Astrocyte of the spinal cord (primary cell): Measurements from ENCODE around the gene RPS24.

Experiments
- DNase-seq: peaks from one replicate; pipeline ENCODE4 v3.0.0; 2011; ENCODE audit warnings: low read depth, low spot score
- H3K4me3 ChIP-seq: 2 replicates; pipeline ENCODE4 v1.5.1; 2011; ENCODE audit warnings: low read depth, mild to moderate bottlenecking, low read length, moderate library complexity
- in situ Hi-C: cut with HindIII; loops from 2 replicates; pipeline ENCODE4 v1.10.0; 2017; ENCODE audit warnings: low sequenced_read_pairs
- TF ChIP-seq, protein P1 (sequence below): IDR thresholded peaks from 2 replicates; pipeline ENCODE4 v1.5.1; 2012; ENCODE audit warnings: low read depth, mild to moderate bottlenecking, low read length, inconsistent platforms

Gene RPS24

GRCh38 chr10:78047314-78047891 lies 13.7 kb downstream of the RPS24 start:
- DNase-seq = peak; percentile 87
- no peak overlapping the region for H3K4me3 ChIP-seq
- in situ Hi-C loops = no loop called here
- TF ChIP-seq, protein P1, sequence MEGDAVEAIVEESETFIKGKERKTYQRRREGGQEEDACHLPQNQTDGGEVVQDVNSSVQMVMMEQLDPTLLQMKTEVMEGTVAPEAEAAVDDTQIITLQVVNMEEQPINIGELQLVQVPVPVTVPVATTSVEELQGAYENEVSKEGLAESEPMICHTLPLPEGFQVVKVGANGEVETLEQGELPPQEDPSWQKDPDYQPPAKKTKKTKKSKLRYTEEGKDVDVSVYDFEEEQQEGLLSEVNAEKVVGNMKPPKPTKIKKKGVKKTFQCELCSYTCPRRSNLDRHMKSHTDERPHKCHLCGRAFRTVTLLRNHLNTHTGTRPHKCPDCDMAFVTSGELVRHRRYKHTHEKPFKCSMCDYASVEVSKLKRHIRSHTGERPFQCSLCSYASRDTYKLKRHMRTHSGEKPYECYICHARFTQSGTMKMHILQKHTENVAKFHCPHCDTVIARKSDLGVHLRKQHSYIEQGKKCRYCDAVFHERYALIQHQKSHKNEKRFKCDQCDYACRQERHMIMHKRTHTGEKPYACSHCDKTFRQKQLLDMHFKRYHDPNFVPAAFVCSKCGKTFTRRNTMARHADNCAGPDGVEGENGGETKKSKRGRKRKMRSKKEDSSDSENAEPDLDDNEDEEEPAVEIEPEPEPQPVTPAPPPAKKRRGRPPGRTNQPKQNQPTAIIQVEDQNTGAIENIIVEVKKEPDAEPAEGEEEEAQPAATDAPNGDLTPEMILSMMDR = peak; percentile 90

DNA sequence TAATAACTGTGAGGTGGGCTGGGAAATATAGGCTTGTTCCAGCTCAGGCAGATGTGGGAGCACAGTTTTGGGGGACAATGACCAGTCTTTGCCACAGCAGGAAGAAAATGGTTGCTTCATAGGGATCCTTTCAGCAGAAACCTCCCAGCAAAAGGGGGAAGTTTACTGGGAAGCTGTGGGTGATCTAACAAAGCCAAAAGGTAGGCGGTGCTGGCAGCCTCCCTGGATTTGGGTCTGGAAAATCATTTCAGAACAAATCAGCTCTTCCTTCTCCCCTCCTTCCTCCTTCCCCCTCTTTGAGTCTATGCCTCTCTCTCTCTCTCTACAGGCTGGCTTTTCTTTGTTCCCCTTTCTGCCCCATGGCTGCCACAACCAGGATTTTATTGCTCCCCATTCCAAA lies 16.2 kb downstream of the RPS24 start:
- TF ChIP-seq, protein P1 = no peak
- no peak for DNase-seq
- no peak overlapping the region for H3K4me3 ChIP-seq
- in situ Hi-C loops = no loop called here

- peak; percentile 49 for DNase-seq
Observed at GRCh38 chr10:78053211-78053868, 19.7 kb downstream of the RPS24 start.

DNA sequence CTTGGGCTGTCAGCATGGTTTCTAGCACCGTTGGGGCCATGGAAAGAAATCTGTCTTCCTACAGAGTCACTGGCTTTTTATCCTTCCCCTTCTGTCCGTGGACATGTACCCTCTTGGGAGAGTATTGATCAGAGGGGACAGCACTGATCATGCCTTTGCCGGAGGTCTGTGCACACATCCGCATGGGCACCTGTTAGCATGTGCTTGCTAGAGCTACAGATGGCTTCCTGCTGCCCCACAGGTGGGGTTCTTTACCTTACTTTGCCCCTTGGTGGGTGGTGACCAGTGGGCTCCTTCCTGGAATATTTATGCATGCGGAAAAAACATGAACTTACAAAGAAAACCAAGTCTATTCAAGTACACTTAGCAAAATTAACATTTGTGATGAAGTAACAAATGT lies 24.9 kb downstream of the RPS24 start:
- in situ Hi-C loops = no loop called here
- TF ChIP-seq, protein P1 = no peak
- no peak overlapping the region for H3K4me3 ChIP-seq
- no peak for DNase-seq

More at GRCh38 chr10:78053211-78053868, 19.7 kb downstream of the RPS24 start:
- TF ChIP-seq, protein P1 = no peak
- H3K4me3 ChIP-seq = no peak overlapping the region
- in situ Hi-C loops = no loop called here

DNA sequence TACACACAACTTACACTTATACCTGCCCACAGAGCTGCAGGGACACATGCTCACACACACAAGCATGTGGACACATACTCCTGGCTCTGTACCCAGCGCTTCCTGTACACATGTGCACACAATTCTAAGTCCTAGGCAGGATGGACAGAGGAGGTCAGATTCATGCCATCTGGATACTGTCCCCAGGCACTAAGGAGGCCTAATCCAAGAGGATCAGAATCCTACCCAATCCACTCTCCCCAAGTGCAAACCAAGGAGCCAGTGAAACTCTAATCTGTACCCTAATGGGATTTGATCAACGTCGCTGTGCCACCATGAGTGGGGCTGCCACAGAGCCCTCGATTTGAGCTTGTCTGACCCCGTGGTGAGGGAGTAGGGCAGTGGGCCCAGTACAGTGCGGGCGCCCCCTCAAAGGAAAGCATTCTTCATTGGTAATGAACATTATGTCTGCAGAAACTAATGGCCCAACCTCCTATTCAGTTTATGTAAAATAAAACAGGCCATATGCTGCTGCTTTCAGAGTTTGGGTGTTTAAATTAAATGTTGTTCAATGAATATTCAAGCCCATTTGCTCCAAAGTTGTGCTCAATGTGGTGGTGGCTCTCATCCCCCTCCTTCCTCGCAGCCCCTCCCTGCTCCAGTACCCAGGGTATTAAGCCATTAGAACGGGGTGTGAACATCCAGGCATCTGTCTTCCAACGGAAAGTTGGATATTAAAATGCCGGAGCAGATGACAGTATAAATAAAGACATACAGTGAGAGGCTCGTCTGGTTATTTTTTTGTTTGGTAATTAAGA lies 26.4 kb downstream of the RPS24 start:
- in situ Hi-C loops = no loop called here
- TF ChIP-seq, protein P1 = no peak
- no peak for DNase-seq
- H3K4me3 ChIP-seq = no peak overlapping the region

- H3K4me3 ChIP-seq = no peak overlapping the region
- TF ChIP-seq, protein P1 = no peak
- in situ Hi-C loops = no loop called here
- DNase-seq = no peak
Observed at GRCh38 chr10:78062296-78062695, 28.6 kb downstream of the RPS24 start.
